Activated T-cell treated with anti-CD3 and anti-CD28 coated beads, Interleukin-2, amount 50 U/mL, for 48 hours (primary cell): ENCODE results near the gene HSD17B2.
"Not testable (repeated sequence)": the region's sequence is repeated elsewhere in the genome, so short reads cannot be mapped to it uniquely, and the experiment has no call there.

Experiments used
- DNase-seq, 2 experiments: peaks; one replicate each; pipeline ENCODE4 v3.0.0-alpha.2; 2020

HSD17B2 gene

DNA sequence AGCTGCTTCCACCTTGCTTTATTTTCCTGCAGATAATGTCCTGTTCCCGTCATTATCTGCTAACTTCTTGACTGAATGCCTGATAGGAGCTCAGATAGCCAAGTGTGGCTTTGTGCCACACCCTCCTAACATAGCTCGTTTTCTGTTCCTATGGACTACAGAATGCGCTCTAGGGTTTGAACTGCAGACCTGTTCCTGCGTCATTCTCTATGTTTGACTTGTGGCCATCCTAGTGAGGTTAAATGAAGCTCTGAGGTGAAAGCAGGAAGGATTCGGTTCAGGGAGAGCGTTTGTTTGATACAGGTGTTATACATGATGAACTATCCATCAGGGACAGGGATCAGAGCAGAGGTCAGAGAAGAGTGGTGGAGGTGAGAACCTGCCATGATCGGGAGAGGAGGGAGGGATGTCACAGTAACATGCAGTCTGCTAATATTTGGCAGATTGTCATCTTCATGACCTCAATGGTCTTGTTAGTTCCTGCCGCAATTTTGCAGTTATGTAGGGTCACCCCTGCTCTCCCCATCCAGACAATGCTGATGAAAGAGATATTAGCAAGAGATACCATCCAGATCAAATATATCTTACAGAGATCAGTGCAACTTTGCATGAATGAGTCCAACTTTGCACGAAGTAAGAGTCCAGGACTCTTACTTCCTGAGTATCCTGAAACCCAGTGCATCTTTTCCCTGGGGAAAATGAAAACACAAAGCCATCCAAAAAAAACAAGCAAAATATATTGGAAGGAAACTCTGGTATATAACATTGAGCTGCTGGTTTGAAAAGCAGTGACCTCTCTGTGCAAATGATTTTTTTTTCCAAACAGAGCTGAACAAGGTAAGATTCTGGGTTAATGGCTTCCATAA, 102.1 kb downstream of the HSD17B2 start:
- no peak for DNase-seq

DNA sequence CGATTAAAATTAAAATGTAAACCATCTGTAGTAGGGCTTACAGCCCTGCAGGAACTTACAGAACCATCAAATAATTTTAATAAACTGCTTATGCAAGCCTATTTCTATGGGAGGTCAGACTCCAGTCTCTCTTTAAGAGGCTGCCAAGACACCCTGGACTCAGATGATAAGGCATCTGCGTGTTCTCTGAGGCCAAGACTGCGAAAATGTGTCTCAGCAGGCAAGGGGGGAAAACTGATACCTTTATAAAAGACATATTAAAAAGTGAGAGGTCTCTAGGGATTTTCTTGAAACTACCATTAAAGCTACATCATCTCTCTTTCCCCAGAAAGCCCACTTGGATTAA, 102.7 kb downstream of the HSD17B2 start:
- no peak for DNase-seq

GRCh38 chr16:82138478-82139285, 103.6 kb downstream of the HSD17B2 start:
- no peak for DNase-seq

- DNase-seq, result not testable (repeated sequence)
Measured at GRCh38 chr16:82139286-82139571, 104.2 kb downstream of the HSD17B2 start.

DNA sequence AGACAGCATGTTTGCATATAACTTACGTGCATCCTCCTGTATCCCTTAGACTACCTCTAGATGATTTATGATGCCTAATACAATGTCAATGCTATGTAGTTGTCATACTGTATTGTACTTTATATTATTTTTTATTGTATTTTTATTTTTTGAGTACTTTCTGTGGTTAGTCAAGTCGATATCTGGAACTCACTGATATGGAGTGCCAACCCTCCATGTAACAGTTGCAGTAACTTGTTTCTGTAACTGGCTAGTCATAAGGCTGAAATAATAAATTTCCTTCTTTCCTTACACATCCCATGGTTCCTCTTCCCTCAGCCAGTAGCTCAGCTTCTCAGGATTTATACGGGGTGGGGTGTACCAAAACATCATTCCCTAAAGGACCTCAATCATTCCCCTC, 111.5 kb downstream of the HSD17B2 start:
- no peak for DNase-seq

DNA sequence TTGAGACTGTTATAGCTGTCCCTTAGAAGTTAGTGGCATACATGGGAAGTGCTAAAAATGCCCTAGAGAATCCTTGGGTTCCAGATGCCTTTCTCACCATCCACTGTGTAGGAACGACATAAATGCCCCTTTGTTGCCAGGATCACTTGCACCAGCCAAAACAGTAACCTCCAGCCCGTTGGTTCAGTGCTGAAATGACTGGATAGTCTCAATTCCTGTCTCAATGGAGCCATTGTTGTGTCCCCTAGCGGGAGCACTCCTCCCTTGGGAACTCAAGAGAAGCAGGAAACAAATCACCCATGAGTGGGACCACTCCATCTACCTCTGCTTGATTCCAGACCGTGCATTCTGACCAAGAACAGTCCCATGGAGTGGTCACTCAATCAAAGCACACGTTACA, 111.9 kb downstream of the HSD17B2 start:
- DNase-seq, result no peak

- DNase-seq, result no peak
Measured at GRCh38 chr16:82147546-82147945, 112.5 kb downstream of the HSD17B2 start.
